ENCODE data around the gene SRGAP2B.
"Not testable (repeated sequence)": the region's sequence is repeated elsewhere in the genome, so short reads cannot be mapped to it uniquely, and the experiment has no call there.

Gene SRGAP2B

DNA sequence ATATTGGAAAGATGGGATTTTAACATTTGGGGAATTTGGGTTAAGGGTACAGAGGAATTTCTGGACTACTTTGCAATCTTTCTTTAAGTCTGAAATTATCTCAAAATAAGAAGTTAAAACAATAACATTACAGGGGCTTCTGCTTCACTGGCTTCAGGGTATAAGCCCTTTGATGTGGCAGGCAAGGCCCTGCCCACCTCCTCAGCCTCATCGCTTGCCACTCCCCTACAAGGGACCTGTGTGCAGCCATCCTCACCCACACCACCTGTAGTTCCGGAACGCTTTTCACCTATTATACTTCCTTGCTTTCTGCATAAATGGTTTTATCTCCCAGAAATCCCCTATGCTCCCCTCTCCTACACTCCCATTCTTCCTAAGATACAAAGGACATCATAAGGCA lies 159.8 kb downstream of the SRGAP2B start:
- not testable (repeated sequence) for H3K27me3 ChIP-seq (ENCODE audit: insufficient read depth, low read length); H3K4me3 ChIP-seq (ENCODE audit: low read depth, low read length); H3K36me3 ChIP-seq (ENCODE audit: insufficient read depth, low read length); H2AFZ ChIP-seq (ENCODE audit: low read length, unreplicated experiment); H3K4me1 ChIP-seq (ENCODE audit: control insufficient read depth, insufficient read depth, low read length, unreplicated experiment); H3K27ac ChIP-seq (ENCODE audit: low read depth, low read length); H3K79me2 ChIP-seq (ENCODE audit: control insufficient read depth, insufficient read depth, low read length, unreplicated experiment)

DNA sequence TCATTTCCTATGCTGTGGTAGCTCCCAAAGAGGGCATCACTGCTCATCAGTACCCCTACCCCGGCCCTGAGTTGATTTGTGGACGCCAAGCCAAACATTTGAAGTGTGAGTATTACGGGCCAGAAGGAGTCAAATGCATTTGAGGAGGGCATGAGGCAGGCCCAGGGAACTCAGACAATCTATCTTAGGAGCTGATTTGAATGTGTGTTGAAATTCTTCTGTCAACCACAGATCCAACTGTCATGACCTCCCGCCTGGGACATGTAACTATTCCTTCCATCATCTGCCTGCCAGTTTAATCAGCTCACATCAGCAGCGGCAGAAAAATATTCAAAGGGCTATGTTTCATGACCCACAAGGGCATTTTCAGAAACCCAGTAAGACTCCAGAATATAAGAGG lies 162.1 kb downstream of the SRGAP2B start:
- not testable (repeated sequence) for H3K4me1 ChIP-seq (ENCODE audit: control insufficient read depth, insufficient read depth, low read length, unreplicated experiment); H3K79me2 ChIP-seq (ENCODE audit: control insufficient read depth, insufficient read depth, low read length, unreplicated experiment); H3K27me3 ChIP-seq (ENCODE audit: insufficient read depth, low read length); H2AFZ ChIP-seq (ENCODE audit: low read length, unreplicated experiment); H3K27ac ChIP-seq (ENCODE audit: low read depth, low read length); H3K4me3 ChIP-seq (ENCODE audit: low read depth, low read length); H3K36me3 ChIP-seq (ENCODE audit: insufficient read depth, low read length)

DNA sequence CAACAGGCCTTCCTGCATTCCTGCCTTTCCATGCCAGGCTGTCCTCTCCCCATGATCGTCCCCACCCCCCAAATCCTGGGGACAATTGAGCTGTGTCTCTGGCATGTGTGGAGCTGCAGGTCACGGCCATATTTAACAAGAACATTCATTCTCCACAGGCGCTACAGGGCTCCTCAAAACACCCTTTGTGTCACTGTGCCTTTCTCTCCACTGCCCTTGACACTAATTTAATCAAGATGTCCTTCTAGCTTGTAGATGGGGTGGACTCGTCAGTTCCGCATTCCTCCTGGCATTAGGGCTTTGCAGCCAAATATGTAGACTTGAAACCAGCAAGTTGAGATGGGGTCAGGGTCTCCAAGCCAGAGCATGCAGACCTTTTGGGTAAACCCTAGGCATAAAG lies 163.0 kb downstream of the SRGAP2B start:
- not testable (repeated sequence) for H3K27ac ChIP-seq (ENCODE audit: low read depth, low read length); H2AFZ ChIP-seq (ENCODE audit: low read length, unreplicated experiment); H3K27me3 ChIP-seq (ENCODE audit: insufficient read depth, low read length); H3K4me1 ChIP-seq (ENCODE audit: control insufficient read depth, insufficient read depth, low read length, unreplicated experiment); H3K4me3 ChIP-seq (ENCODE audit: low read depth, low read length); H3K36me3 ChIP-seq (ENCODE audit: insufficient read depth, low read length); H3K79me2 ChIP-seq (ENCODE audit: control insufficient read depth, insufficient read depth, low read length, unreplicated experiment)

DNA sequence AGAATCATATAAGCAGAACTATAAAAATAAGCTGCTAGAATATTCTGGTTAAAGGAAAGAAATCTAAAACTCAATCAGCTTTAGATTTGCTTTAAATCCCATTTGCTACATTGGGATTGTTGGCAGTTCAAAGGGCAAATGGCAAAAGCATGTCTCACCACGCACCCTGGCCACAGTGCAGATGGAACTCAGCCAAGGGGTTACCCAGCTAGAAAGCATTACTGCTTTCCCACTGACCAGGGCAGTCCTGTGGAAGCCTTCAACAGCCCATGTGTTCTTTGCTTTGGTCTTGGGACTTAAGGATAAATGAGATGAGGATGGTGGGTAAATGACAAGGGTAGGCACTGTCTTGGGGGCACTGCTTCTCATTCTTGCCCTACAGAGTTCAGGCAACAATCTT lies 163.6 kb downstream of the SRGAP2B start:
- H3K4me3 ChIP-seq (ENCODE audit: low read depth, low read length); H3K4me1 ChIP-seq (ENCODE audit: control insufficient read depth, insufficient read depth, low read length, unreplicated experiment); H3K79me2 ChIP-seq (ENCODE audit: control insufficient read depth, insufficient read depth, low read length, unreplicated experiment); H2AFZ ChIP-seq (ENCODE audit: low read length, unreplicated experiment); H3K27me3 ChIP-seq (ENCODE audit: insufficient read depth, low read length); H3K36me3 ChIP-seq (ENCODE audit: insufficient read depth, low read length); H3K27ac ChIP-seq (ENCODE audit: low read depth, low read length): not testable (repeated sequence)

DNA sequence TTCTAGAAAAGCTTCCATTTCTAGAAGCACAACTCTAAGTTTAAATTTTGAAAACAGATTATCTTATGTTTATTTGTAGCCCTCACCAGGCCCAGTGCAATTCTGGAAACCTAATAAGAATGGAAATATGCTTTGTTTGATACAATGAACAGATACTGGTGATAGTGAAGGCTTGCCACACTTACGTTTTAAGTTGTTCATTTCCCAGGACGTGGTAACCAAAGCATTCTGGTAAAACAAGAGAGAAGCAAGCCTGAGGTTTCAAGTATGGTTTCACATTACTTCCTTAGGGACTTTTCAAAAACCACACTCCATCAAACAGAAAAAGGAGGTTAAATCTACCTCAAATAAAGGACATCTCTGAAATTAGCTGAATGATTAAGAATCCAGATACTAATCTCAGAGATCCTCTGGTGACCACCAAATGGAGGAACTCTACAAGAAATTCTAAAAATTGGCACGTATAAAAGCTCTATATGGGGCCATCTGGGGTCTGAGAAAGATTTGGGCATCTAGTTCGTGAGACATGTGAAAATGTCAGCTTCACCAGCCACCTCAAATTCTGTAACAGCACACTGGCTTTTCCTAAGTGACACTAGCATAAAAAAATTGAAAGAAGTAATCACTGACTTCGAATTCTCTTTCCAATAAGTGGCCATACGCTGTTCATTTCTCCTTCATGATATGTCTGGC lies 164.9 kb downstream of the SRGAP2B start:
- not testable (repeated sequence) for H3K27me3 ChIP-seq (ENCODE audit: insufficient read depth, low read length); H3K4me1 ChIP-seq (ENCODE audit: control insufficient read depth, insufficient read depth, low read length, unreplicated experiment); H2AFZ ChIP-seq (ENCODE audit: low read length, unreplicated experiment); H3K27ac ChIP-seq (ENCODE audit: low read depth, low read length); H3K79me2 ChIP-seq (ENCODE audit: control insufficient read depth, insufficient read depth, low read length, unreplicated experiment); H3K4me3 ChIP-seq (ENCODE audit: low read depth, low read length); H3K36me3 ChIP-seq (ENCODE audit: insufficient read depth, low read length)

DNA sequence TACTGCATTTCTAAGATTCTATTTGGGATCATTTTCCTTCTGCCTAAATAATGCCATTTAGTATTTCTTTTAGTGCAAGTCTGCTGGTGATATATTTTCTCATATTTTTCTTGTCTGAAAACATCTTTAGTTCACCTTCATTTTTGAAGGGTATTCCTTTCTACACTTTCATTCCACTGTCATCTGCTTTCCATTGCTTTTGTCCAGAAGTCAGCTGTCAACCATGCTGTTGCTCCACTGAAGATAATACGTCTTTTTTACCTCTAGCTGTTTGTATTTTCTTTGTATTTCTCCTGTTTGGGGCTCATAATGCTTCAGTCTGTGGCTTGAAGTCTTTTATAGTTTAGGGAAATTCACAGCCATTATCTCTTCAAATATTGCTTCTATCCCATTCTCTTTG lies 167.8 kb downstream of the SRGAP2B start:
- not testable (repeated sequence) for H3K4me3 ChIP-seq (ENCODE audit: low read depth, low read length); H3K36me3 ChIP-seq (ENCODE audit: insufficient read depth, low read length); H3K27ac ChIP-seq (ENCODE audit: low read depth, low read length); H3K27me3 ChIP-seq (ENCODE audit: insufficient read depth, low read length); H2AFZ ChIP-seq (ENCODE audit: low read length, unreplicated experiment); H3K79me2 ChIP-seq (ENCODE audit: control insufficient read depth, insufficient read depth, low read length, unreplicated experiment); H3K4me1 ChIP-seq (ENCODE audit: control insufficient read depth, insufficient read depth, low read length, unreplicated experiment)

DNA sequence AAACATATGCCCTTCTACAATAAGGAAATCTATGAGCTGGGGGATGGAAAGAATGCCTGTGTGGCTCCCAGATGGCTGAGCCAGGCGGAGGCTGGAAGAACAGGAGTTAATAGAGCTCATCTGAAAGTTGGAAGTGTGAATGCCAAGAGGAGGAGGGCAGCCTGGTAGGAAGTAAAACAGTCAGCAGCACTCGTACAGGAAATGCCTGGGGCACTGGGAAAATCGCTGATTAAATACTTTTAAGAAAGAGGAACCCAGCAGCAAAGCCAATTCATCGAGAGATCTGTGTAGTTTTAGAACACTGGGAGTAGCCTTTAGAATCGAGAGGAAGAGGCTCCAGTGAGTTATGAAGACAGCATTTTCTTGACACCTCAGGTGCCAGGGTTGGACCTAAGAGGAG lies 171.5 kb downstream of the SRGAP2B start:
- not testable (repeated sequence) for H3K27me3 ChIP-seq (ENCODE audit: insufficient read depth, low read length); H3K4me3 ChIP-seq (ENCODE audit: low read depth, low read length); H3K79me2 ChIP-seq (ENCODE audit: control insufficient read depth, insufficient read depth, low read length, unreplicated experiment); H3K27ac ChIP-seq (ENCODE audit: low read depth, low read length); H3K36me3 ChIP-seq (ENCODE audit: insufficient read depth, low read length); H3K4me1 ChIP-seq (ENCODE audit: control insufficient read depth, insufficient read depth, low read length, unreplicated experiment); H2AFZ ChIP-seq (ENCODE audit: low read length, unreplicated experiment)

DNA sequence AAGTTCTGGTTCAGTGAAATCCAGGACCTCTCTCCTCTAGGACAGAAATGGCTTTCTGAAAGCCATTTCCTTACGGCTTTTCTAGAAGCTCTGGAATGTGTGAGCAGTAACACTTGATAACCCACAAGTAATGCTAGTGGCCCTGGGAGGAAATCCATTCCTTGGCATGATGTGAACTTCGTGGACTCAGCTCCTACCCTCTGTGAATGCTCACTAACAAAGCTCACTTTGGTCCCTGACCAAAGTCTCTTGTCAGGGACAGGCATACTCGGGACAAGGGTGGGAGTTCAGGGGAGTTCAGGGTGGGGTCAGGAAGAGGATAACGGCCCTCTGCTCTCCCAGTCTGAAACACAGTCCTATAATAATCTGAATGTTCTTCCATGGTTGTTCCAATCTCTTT lies 172.3 kb downstream of the SRGAP2B start:
- H3K79me2 ChIP-seq (ENCODE audit: control insufficient read depth, insufficient read depth, low read length, unreplicated experiment); H3K36me3 ChIP-seq (ENCODE audit: insufficient read depth, low read length); H3K4me3 ChIP-seq (ENCODE audit: low read depth, low read length); H3K27ac ChIP-seq (ENCODE audit: low read depth, low read length); H2AFZ ChIP-seq (ENCODE audit: low read length, unreplicated experiment); H3K4me1 ChIP-seq (ENCODE audit: control insufficient read depth, insufficient read depth, low read length, unreplicated experiment); H3K27me3 ChIP-seq (ENCODE audit: insufficient read depth, low read length): not testable (repeated sequence)

DNA sequence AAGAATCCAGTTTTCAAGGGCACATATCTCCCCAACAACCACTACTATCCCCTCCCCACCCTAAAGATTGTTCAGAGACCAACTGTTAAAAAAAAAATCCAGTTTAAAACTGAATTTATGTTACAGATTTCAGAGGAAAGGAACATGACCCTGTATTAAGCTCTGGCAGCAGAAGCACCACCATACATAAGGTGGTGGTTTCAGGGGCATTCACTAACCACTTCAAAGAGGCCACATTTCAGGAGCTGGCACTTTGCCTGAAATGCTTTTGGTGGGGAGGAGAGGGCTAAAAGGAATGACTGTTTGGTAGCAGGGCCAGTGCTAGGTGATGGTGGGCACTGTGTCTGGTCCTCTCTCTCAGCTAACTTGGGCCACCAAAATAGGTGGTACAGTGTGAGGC lies 176.0 kb downstream of the SRGAP2B start:
- not testable (repeated sequence) for H2AFZ ChIP-seq (ENCODE audit: low read length, unreplicated experiment); H3K79me2 ChIP-seq (ENCODE audit: control insufficient read depth, insufficient read depth, low read length, unreplicated experiment); H3K4me3 ChIP-seq (ENCODE audit: low read depth, low read length); H3K27ac ChIP-seq (ENCODE audit: low read depth, low read length); H3K27me3 ChIP-seq (ENCODE audit: insufficient read depth, low read length); H3K36me3 ChIP-seq (ENCODE audit: insufficient read depth, low read length); H3K4me1 ChIP-seq (ENCODE audit: control insufficient read depth, insufficient read depth, low read length, unreplicated experiment)

DNA sequence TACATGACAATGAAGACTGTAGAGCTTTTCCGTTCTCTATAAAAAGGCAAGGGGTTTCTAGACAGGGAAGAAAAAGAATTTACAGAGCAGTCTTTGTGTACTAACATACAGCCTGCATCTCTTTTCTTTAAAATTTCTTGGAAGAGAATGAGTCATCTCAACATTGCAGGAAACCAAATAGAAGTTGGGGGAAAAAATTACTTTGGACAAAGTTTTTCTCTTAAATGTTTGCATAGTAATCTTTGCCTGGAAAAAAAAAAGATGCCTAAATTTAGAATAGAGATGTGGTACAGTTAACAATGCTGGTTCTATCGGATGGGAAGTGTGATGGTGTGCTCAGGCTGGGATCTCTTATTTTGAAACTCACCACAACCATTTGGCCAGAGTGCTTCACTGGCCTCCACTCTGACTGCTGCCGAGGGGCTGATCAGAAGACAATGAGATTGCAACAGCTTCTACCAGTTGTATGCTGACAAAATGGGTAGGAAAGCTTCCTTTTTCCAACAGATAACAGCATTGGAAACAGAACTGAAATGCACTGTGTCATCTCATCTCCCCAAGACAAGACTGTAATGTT lies 177.0 kb downstream of the SRGAP2B start:
- H3K4me3 ChIP-seq (ENCODE audit: low read depth, low read length); H3K27me3 ChIP-seq (ENCODE audit: insufficient read depth, low read length); H3K36me3 ChIP-seq (ENCODE audit: insufficient read depth, low read length); H3K27ac ChIP-seq (ENCODE audit: low read depth, low read length); H3K4me1 ChIP-seq (ENCODE audit: control insufficient read depth, insufficient read depth, low read length, unreplicated experiment); H3K79me2 ChIP-seq (ENCODE audit: control insufficient read depth, insufficient read depth, low read length, unreplicated experiment); H2AFZ ChIP-seq (ENCODE audit: low read length, unreplicated experiment): not testable (repeated sequence)

DNA sequence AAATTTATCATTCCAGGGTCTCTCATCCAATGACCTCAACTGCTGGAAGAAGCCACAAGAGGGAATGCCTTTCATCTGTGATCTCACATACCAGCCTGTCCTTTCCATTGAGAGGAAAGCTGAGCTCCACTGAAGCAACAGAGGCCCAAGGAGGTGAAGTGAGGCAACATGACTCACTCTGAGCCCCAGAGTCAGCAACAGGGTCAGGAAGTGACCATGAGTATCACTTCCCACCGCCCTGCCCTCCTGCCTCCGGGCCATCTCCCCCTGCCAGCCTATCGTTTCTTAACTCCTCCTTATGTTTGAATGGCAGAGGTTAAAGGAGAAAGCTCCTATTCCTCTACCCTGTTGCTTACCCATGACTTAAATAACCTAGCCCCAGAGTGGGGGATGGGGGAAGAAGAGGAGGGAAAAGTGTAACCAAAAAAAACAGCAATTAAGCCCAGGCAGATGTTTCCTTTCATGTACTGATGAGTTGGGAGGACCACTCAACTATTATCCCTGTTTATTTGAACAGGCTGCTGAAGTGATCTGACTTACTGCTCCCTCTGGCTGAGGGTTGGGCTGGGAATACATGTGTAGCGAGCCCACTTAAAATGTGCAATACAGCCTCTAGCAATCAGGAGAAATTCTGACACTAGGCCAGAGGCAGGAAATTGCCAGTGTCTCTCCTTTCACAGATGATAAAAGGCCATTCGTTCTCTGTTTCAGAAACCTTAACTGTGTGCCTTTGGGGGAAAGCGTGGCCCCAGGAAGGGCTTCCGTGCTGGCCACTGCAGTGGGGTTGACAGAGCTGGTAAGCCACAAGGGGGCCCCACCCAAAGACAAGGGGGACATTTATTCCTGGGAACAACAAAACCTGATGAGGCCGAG lies 177.7 kb downstream of the SRGAP2B start:
- not testable (repeated sequence) for H2AFZ ChIP-seq (ENCODE audit: low read length, unreplicated experiment); H3K79me2 ChIP-seq (ENCODE audit: control insufficient read depth, insufficient read depth, low read length, unreplicated experiment); H3K36me3 ChIP-seq (ENCODE audit: insufficient read depth, low read length); H3K27me3 ChIP-seq (ENCODE audit: insufficient read depth, low read length); H3K4me3 ChIP-seq (ENCODE audit: low read depth, low read length); H3K4me1 ChIP-seq (ENCODE audit: control insufficient read depth, insufficient read depth, low read length, unreplicated experiment)
- H3K27ac ChIP-seq (ENCODE audit: low read depth, low read length), result peak overlapping the region; percentile 61
